HG02763 (cell line): Measurements from ENCODE around the gene ICA1.

Source experiments
- ATAC-seq: cut with Tn5 transposase; IDR thresholded peaks from one replicate; pipeline ENCODE4 v1.9.1; 2021; ENCODE audit warnings: mild to moderate bottlenecking, moderate library complexity; ENCODE audit not compliant: unreplicated experiment

ICA1 gene

DNA sequence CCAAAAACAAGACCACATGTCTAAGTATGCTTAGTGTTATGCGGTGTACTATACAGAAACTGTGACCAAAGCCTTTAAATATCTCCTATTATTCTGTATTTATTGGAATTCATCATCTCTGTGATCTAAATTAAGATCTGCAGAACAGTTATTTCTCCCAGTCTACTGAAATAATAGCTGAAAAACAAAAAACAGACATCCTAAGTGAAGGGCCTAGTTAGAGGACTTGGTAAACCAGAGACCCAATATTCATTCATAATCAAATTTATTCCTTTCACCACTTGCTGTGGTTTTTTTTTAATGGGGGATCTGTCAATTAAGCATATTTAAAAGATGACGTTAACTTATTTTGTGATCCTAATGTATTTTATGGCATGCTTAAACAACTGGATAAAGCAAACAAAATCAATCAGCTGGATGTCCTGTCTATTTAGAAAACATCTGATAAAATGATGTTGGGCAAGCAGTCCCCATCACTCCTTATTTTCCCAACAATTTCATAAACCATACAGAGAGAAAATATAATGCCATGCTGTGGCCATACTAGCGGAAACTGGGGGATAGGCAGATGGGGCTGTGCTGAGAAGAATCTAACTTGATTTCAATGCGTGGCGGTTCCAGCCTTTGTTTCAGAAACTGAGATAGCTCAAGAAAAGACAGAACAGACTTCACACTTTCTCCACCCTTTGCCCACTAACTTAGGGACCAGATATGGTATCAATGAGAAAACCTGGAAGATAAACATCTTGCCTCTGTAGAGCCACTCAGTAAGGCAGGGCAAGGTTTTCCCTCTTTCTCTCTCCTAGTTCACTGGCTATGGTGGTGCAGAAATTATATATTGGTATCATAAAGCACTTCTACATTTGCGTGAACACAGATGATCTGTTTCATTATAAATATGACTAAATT is 32.9 kb downstream of the ICA1 start:
- no peak for ATAC-seq

DNA sequence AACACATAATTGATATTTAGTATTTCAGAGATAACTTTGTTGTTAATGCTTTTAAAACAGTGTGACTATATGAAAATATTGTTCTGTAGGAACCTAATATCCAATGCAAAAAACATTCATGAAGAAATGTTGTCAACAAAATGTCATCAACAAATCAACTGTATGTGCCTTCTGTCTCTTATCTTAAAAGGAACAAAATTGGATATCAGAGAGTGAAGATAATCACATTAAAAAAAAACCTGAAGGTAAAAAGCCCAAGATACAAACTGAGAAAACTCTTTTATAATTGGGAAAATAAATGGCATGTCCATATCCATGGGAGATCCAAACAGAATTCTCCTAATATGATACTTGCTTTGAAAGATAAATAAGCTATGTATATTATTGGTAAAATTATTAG is 33.9 kb downstream of the ICA1 start:
- ATAC-seq = no peak

DNA sequence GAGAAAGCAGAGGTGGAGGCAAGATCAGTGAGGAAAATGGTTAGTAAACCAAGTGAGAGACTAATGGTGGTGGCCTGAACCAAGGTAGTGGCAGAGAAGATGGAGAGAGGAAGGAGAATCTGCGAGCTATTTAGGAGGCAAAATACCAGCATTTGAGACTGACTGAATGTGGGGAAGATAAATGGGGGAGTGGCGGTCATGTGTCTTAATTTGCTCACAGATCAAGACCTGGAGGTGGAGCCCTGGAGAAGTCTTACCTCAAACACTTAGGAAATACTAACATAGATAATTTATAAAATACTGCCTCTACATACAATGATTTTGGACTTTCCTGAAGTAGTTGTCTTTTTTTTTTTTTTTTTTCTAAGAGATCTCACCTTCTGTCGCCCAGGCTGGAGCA is 34.7 kb downstream of the ICA1 start:
- ATAC-seq = no peak

DNA sequence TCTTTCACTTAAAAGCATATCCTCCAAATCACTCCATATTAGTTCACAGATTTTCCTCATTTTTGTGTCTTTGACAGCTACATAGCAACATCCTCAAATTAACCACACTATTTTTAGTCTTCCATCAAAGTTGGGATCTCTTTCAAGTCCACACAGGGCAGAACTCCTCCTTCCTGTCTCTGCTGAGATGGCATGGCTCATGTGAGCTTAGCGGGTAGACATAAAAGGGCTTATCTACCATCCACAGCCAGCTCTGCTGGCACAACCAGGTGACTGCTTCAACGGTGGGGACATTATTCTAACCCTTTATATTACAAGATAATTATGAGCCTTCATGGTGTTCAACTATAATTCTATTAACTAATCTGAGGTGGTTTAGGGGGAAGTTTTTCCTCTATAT is 35.5 kb downstream of the ICA1 start:
- ATAC-seq = no peak

DNA sequence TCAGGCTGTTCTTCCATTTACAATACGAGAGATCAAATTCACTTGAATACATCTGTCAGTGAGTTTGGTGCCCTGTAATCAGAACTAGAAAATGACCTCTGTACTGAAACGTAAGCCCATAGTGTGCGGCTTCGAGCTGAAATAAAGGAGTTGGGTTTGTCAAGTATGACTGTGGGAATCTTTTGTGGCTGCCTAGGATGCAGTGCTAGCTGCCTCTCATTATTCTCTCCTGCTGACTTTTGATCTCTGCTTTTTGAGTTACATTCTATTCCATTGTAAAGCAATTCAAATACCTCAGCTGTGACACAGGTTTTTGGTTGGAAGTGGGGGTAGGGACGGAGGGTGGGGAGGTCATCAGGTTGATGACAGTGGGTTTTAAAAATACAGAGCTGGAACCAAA is 40.4 kb downstream of the ICA1 start:
- no peak for ATAC-seq

DNA sequence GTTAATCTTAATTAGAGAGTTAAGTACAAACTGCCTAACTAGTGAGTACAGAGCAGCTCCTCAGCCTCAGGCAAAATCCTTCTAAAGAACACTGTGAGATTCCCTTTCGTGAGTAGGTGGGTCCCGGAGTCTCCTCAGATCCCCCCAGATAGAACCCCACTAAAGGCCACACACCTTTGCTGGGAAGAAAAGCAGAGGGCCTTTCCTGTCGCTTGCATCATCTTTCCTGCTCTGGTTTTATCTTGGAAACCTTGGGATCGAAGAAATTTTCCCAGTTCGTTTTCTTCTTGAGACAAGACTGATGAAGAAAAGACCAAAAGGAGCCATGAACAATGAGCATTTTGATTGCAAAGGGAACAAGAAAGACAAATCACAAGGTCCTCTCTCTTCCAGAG is 40.9 kb downstream of the ICA1 start:
- ATAC-seq = no peak

DNA sequence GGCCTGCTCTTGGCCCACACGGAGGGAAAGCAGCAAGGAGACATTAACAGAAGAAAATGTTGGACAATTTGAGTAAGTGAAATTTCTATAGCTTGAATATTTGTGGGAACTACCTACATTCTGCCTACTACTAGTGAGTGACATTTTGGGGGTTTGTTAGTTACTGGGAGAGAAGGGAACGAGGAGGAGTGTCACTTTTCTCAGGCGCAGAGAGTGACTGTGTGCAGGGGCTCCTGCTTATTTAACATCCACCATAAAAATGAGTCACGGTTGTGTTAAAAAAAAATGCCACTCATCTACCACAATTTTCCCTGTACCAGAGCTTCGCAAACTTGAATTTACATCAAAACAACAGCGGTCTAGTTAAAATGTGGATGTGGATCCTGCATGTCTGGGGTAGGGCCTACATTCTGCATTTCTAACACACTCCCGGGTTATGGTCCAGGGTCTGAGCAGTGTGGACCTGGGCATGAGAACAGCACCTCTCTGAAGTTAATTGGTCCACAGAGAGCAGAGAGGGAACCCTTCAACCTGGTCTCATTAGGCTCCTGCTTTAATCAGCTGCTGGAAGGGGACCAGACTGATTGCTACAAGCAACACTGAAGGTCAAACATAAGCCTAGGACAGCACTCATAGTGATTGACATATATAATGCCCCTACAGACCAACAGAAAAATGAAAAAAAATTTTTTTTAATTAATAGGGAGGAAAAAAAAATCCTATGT is 41.4 kb downstream of the ICA1 start:
- ATAC-seq = no peak

DNA sequence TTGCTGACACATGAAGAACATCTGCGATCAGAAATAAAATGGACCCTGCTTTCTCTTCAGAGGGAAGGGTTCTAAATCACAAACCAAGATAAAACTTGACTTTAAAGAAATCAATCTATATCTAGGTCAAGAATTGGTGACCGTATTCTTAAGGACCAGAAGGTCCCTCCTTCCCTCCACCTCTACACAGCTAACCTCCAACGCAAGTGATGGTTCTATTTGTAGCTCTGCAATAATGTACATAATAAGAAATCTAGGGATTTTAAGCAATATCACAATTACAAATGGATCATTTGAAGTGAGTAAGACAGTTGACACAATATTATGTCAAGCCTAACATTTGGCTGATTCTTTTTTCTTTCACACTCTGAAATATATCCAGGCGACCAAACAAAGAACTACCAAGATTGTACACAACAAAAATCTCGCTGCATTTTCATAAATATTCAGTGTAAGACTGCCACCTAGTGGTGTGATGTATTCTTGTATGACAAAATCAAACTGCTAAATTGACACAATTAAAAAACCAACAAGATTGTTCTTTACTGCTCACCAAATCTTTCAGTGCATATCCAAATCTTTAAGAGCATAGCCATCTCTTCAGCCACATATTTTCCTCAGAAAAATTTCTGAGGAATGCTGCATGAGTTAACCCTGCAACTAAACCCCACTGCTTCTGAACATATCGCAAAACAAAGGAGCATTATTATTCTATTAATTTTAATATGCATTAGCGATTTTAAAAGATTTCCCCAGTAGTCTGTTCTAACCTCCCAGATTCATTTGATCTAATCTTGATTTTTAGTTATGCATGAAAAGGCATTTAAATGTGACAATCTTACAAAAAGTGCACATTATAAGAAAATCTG is 44.5 kb downstream of the ICA1 start:
- no peak for ATAC-seq

DNA sequence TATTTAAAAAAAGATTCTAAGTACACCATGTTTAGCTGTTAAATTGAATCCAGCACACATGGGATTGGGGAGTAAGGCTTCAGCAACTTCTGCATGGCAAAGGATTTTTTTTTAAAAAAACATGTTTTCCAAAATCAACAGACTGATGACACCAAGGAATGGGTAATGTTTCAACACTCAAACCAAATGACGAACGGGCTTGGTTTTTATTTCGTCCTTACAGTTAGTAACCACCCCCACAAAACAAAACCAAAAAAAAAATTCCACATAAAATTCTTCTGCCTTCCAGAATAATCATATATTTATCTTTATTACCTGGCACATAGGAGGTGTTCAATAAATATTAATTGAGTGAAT is 45.7 kb downstream of the ICA1 start:
- no peak for ATAC-seq

DNA sequence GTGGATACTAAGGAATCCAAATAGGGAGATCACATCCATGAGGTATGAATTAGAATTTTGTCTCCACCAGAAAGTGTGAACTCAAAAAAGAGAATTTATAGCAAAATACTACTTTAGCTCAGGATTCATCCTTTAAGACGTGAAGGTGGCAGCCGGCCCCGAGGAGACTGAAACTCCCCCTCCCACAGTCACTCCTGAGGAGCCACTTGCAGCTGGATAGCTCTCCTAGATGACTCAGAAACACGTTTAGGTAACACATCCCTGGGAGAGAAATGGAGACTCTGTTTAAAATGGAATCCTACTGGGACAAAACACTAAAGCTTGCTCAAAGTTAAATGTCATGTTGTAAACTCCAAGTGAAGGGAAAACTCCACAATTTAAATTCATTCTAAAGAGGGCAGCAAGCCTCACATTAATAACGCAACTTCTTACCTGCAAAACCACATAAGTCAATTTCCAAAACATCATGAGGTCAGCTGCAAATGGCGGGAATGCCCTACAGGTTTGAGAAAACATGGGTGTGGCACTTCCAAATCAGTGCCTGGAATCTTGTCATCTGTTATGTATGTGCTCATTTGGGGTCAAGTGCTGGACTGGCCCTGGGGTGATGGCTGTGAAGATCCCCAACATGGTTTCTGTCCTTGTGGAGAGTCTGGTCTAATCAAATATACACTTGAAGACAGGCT is 46.2 kb downstream of the ICA1 start:
- no peak for ATAC-seq

DNA sequence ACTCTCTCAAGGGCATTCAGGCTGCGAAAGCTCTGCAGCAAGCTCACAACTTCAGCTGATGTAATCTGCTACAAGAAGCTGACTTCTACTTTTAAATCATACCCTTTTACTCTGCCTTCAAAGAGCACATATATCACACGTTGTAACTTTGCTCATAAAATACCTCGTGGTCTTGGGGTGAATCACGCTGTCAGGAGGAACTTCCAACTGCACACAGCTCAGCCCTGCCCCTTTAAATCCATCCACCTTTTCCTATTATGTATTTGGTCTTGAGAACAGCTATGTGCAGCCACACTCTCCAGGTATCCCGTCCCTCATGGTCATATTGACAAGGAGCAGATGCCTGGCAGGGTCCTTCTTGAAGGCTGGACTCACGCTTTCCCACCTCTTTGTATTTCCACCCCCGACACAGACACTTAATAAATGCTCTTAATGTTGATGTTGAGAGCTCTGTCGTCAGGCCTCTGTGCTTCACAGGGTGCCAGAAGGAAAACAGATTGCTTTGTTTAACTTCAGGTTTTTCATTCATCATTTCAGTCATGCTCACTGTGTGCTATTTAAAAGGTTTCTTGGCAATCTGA is 47.6 kb downstream of the ICA1 start:
- no peak for ATAC-seq

DNA sequence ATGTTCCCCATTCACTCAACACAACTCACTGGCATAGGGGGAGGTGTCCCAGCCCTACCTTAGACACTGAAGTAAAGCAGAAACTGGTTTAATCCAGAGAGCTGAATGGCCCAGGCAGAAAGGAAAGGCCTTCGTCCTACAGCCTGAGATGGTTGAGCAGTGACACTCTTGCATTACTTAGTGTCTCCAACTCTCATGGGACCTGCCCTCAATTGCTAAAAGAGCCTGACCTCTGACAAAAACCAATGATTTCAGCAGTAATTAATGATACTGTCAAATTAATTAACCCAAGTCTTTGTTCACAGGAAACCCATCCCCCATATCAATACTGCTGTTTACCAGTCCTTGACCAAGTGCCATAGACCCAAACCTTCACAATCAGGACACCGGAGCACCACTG is 48.6 kb downstream of the ICA1 start:
- no peak for ATAC-seq

DNA sequence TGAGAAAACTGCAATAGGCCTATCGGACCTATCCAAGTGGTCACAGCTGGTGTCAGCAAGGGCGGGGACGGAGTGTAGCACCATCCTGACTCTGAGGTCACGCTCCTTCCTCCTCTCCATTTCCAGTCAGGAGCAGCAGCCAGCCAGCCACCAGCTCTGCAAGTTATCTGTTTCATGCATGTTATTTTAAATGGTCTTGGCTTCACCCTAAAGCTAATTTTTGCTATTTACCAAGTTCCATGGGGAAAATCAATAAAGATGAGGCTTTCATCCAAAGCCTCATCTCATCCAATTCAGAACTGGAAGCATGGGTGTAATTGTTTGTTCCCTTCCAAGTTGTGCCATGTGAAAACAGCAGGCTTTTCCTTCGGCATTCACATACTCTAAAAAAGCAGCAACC is 49.3 kb downstream of the ICA1 start:
- no peak for ATAC-seq

DNA sequence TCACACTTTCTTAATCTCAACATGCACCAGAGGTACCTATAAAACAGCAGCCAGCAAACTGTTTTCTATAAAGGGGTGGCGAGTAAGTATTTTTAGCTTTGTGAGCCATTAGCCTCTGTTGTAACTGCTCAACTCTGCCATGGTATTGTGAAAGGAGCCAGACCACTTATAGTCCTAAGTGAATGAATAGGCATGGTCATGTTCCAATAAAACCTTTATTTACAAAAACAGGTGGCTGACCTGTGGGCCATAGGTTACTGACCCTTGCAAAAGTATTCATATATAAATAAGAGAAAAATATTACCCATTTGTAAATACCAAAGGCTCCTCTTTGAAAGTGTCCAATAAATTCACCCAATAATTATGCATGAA is 50.3 kb downstream of the ICA1 start:
- ATAC-seq = no peak

DNA sequence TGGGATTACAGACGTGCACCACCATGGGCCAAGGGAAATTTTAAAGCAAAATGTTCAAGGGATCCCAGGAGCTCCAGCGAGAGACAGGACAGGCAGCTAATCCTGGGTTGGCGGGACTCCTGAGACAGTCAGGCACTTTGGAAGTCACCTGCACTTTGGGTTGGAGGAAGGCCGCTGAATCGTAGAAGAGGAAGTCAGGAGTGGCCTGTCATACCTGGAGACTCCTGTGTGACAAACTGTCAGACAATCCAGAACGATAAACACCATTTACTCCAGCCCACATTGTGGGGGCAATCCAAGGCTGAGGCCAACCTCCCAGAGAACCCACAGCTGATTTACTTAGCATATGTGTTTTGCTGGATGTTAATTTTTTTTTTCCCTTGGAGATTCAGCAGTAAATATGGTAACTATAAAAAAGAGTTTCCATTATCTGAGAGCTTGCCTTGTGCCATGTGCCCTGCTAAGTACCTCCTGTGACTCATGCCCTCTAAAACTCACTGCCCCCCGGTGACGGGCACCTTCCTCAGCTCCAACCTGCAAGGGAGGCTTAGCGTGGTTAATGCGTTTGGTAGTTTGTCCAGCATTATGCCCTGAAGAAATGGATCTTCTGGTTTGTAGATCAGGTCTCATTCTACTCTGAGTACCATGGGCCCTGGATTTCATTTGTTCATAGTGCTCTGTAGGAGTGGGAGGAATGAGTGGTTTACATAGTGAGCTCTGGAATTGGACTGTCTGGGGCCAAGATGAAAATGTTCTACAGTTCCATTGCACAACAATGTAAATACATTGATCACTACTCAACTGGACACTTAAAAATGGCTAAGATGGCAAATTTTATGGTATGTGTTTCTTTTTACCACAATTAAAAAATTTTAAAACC is 50.9 kb downstream of the ICA1 start:
- no peak for ATAC-seq

DNA sequence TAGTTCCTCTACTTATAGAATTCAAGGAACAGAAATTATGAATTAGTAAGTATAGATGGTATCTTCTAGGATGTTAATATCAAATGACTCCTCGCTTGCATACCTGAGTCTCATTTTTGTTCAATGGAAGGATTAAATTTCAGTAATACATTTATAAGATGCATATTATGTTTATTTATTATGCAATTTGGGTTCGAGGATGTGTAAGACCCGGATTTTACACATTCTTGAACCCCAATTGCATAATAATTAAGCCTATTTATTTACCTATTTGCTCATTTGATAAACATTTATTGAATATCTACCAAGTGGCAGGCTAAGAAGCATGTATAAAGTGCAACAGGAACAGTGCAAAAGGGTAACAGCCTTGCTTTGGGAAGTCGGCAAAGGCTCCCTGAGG is 52.6 kb downstream of the ICA1 start:
- ATAC-seq = no peak

DNA sequence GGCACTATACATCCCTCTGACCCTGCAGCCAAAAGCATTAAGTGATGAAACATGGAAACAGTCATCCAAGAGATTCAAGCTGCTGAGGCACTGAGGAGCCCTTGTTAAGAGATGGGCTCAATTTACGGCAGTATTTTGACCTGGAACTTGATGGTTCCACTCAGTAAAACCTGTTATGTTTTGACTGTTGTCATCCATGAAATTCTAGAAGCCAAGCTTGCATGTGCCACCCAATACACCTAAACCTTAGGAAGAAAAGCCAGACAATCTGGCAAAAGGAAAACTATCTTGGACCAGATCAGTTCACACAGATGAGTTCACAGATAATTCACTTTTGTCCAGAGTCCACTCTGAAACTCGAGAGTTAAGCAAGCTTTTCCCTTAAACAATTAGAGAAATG is 53.2 kb downstream of the ICA1 start:
- ATAC-seq = no peak

DNA sequence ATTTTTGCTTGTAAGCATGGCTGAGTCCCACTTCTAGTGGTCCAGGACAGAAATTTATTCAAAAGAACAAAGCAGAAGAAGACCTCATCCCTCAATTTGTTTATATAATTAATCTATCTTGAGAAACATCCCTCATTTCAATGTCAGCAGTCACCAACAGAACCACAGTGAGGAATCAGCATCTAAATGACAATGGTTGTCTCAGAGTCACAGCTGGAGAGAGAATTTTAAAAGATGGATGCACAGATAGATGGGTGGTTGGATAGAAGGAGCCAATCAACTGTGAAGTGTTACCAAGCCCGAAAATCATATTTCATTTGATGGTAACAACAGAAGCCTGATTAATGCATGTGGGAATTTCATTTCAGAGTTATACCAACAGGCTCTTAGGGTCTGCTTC is 55.0 kb downstream of the ICA1 start:
- ATAC-seq = no peak

DNA sequence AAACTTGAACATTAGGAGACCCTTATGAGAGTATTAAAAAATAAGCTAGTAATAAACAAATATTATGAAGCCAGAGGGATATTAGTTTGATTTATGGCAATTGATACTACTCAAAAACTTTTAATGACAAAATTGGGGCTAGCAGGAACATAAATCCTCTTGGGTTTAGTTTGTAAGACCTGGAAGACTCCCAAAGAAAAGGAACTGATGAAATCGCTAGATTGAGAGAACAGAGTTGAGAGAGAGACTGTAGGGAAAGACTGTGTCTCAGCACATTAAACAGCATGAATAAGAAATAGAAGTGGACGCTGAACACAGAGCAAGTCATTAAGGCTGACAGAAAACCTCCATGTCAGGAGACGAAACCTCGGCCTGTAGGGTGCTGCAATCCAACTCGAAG is 56.4 kb downstream of the ICA1 start:
- no peak for ATAC-seq

DNA sequence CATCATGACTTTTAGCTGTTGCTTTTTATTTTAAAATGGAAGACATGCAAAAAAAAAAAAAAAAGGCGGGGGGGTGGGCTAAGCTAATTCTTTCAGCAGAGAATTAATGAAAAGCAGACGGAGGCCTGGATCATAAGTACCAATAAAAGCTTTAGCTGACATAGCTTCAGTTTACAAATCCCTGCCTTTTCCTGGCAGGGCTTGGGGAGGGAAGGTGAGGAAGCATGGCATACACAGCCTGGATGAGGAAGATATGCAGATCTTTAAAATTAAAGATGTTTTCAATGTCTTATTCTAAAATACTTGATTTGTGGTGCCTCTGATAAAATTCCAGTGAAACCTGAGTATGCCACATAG is 57.0 kb downstream of the ICA1 start:
- no peak for ATAC-seq
